NT2/D1 (cell line): ENCODE results near the gene NYAP1.

ENCODE experiments used
- SUZ12 ChIP-seq: IDR thresholded peaks from 2 replicates; pipeline ENCODE4 v1.6.1; 2011; ENCODE audit not compliant: insufficient read length, insufficient read depth; ENCODE audit errors: extremely low read depth
- YY1 ChIP-seq: IDR thresholded peaks from 2 replicates; pipeline ENCODE4 v1.6.1; 2011; ENCODE audit not compliant: insufficient read length, insufficient read depth
- ZNF274 ChIP-seq: IDR thresholded peaks from 2 replicates; pipeline ENCODE4 v1.6.1; 2011; ENCODE audit warnings: mild to moderate bottlenecking, low read depth, low read length

DNA sequence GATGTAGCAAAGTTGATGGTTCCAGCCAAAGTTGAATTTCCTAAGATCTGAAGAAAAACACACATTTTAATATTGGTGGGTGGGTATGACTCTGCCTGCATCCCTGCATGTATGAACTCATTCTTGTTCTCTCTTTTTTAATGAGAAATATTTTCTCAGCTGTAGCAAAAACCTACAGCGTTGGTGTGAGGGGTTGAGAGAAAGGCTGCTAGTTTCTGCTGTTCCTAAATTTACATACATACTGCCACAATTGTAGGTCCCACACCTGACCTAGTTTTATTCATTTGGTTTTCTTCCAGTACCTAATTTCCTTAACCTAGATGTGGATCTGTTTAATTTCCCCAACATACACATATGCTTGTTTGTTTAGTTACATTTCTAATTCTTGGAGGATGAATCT, 59.9 kb downstream of the NYAP1 start:
- TF ChIP-seq ZNF274 (no peak), YY1 (no peak), SUZ12 (no peak)
